ENCODE data around the gene DSTN.

Gene DSTN

DNA sequence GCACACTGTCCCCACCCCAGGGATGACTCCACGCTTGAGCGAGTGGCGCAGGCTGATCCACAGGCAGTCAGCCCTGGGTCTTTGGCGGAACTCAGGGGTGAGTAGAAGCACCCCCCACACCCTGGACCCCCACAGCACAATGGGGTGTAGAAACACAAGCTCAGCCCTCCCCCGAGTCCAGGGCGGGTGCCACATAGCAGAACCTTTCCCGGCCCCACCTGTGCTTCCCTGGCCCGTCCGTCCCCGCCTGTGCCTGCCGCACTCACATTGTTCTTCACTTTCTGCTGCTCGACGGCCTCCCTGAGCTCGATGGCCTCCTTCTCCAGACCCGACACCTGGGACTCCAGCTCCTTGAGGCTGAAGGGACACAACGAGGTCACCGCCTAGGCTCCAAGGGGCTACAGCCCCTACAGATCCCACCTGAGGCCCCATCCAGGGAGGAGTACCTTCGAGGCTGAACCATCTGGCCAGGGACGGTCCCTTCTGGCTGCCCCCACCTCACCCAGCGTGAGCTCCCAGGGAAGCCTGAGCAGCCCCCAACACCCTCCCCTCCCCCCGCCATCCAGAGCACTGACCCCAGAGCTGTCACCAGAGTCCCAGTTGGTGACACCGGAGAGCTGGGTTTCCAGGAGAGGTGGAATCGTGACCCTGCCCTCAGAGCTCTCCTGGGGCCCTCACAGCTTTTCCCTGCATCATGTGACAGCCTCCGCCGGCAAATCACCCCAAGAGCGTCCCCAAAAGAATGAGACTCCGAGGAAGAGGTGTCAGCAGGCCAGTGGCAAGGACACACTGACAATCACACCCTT is 55.6 kb downstream of the DSTN start:
- no peak for DNase-seq

DNA sequence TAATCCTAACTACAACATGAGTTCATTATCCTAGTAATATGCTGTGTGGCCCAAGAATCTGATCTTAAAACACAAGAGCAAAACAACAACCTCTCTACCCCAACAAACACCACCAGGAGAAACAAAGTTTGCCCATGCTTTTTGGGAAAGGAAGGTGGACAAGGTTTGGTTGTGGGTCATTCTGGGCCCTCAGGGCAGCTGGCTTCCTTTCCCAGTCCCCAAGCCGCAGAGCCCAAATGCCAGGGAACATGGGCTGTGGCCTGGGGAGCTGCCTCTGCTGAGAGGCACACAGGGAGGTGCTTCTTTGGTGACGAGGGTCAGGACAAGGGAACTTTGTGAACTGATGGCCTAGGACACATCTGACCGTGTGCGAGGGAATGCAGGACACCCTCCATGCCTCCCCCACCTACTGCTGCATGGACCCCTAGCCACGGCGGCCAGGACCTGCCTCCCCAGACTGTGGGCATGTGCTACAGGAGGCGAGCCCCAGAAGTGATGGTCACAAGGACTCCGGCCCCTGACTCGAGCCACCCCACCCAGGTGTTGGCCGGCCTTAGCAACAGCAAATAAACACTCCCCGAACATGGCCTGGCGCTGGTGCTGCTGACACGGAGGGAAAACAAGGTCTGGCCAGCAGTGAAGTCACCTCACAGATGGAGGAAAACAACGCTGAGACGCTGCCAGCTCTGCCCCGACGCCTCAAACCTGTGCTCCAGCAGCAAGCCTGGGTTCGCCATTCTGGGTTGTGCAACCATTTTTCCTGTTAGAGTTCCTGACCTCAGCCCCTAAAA is 56.5 kb downstream of the DSTN start:
- DNase-seq, result no peak

GRCh38 chr20:17627101-17627955 is 57.5 kb downstream of the DSTN start:
- no peak for DNase-seq

DNA sequence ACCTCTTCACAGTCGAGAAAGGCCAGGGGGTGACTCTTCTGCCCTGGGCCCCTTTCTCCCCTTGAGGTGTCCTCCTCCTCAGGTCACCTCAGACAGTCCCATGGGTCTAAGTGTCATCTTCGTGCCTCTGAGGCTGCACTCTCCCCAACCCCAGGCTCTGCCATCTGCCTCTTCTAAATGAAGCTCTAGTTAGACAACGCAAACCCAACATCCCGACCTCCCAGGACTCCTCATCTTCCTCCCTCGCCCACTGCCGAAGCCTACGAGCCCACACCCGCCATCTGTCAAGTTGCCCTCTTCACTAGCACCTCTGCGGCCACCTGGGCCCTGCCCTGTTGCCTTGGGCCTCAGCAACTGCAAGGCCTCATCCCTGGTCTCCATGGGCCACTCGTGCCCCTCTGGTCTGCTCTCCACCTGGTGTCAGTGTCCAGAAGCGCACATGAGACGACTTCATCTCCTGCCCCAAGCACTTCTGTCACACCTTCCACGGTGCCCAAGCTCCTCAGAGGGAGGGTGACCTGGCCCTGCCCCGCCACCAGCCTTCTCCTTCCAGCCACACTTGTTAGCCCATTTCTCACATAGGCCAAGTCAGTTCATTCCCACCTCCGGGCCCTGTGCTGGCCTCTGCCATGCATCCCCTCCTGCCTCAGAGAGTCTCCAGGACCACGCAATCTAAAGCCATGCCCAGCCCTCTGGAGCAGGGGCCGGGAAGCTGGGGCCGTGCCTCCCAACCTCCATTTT is 58.4 kb downstream of the DSTN start:
- DNase-seq, result no peak

GRCh38 chr20:17629025-17629424 is 59.1 kb downstream of the DSTN start:
- no peak for DNase-seq

GRCh38 chr20:17629678-17630089 is 59.8 kb downstream of the DSTN start:
- no peak for DNase-seq

DNA sequence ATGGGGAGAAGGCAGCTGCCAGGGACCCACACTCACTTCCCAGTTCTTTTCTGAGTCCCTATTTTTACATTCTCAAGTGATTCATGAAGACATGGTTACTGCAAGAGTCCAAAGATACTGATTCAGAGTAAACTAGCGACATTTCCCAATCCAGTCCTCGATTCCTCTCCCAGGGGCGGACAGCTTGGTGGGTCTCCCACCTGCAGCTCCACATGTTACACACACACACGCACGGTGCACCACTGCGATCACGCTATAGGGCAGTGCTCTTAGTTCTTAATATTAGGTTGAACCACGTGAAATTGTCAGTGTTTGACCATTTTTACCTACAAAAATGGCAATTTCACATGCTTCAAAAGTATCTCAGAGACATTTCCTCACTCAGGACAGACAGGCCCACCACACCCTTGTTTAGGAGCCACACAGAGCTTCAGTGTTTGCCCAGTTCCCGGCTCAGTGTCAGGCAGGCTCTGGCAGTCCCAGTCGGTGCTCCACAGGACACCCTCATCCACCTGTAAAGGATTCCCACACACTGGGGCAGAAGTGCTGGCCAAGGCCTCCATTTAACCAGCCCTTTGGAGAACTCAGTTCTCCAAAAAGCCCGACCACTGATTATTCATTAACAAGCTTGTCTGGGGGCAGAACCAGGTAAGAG is 60.4 kb downstream of the DSTN start:
- DNase-seq, result no peak

DNA sequence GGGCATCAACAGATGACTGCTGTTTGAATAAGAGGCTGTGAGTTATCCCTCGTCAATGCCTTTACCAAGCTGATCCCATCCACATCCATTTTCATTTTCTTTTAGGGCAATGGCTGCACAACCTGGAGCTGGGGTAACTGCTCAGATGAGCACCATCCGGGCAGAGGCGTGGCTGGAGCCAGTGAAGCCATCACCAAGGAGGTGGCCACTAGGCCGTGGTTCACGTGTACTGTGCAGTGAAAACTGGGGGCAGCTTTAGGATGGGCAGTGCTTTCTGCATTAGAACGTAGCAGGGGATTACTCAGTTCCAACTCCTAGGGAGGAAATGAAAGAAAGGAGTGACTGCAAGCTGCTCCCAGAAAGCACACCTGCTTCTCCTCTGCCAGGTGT is 60.9 kb downstream of the DSTN start:
- DNase-seq, result no peak

- DNase-seq, result no peak
These were observed 61.9 kb downstream of the DSTN start for GRCh38 chr20:17631576-17632319.

GRCh38 chr20:17633221-17633849 is 63.5 kb downstream of the DSTN start:
- DNase-seq, result no peak

- DNase-seq, result no peak
These were observed 64.1 kb downstream of the DSTN start for GRCh38 chr20:17633850-17634500.

DNA sequence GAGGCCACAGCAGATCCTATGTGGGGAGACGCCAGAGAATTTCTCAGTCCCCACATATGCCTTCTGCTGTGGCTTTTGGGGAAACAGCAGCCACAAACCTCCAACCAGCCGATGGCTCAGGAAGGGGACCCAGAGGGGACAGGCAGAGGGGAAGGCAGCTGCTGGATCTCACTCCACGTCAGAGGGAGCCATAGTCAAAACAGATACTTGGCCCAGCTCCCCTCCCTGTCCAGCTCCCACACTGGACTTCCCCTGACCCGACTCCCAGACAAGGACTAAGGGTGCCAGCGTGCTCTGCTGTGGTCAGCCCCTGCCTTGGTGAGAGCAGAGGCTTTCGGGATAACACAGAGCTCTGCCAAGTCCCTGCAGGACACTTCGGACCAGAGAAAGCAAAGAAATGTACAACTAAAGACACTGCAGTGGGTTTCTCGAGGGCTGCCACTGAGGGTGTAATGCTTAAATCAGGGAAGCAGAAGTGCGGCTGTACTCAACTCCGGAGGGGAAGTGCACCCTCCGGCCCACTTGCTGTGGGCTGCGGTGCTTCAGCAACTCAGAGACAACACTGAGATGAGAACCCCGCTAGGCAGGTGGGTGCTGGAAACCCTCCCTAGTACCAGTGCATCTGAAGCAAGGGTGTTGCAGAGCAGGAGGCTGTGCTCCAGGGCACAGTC is 64.9 kb downstream of the DSTN start:
- no peak for DNase-seq

GRCh38 chr20:17635332-17636244 is 65.7 kb downstream of the DSTN start:
- no peak for DNase-seq

DNA sequence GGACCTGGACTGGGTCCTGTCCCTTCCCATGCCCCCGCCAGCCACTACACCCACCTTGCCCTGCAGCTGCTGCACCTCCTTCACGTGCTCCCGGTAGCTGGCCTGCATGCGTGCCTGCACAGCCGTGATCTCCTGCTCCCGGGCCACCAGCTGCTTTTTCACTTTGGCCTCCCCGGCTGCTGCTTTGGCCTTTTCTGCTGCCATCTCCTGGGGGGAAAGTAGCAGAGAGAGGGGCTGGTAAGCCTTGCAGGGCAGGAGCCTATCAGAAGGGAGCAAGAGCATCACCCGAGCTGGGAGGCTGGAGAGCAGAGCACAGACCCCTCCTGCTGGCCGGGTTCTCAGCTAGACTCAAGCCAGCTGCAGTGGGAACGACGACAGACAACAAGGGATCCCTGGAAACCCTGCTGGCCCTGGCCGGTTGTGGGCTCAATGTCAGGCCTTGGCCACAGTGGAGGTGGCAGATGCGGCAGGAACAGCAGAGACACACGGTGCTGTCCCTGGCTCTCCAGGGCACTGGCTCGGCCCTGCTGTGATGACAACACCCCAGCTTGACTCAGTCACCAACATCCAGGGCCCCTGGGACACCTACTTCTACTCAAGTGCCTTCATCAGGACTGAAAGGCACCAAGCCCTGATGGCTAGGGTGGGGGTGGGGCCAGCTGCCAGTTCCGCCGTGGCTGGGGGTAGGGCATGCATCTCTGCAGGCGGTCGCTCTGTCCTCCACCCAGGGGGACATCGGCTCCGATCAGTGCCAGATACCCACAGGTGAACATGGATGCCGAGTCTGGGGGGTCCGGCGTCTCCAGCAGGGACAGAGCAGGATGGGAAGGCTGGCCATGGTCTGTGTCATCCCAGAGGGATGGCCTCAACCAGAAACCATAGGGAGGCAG is 66.9 kb downstream of the DSTN start:
- DNase-seq, result peak in 1 of 2 experiments; percentile 37

GRCh38 chr20:17637413-17637780 is 67.5 kb downstream of the DSTN start:
- DNase-seq, result no peak

GRCh38 chr20:17637985-17638640 is 68.2 kb downstream of the DSTN start:
- no peak for DNase-seq

DNA sequence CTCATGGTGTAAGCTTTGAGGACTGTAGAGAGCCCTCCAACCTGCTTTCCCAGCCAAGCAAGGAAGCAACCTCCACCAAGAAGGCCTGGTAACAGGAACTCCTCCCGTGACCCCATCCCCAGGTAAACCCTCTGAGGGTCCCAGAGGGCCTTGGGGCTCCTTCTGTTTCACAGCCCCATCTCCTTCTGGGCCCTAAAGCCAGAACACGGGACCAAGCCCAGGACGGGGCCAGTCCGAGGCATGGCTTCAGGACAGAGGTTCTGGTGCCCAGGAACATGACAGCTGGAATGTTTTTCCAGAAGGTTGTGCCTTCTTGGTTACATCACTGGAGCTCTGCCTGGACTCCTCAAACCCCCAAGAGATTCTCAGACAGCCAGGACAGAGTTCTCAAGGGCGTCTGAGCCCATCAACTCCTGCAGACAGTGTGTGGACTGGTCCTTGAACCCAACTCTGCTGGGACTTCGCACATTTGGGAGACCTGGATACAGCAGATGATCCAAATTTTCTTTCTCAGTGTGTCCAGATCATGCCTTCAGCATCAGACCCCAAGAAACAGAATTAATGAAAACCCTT is 69.0 kb downstream of the DSTN start:
- no peak for DNase-seq
